Measurements from ENCODE around the gene THOC1. TPM values are rescaled to one million over a fixed set of nuclear protein-coding genes. Genes with fewer than 3 reads are reported as not detected.

The THOC1 gene
- total RNA-seq, 1 donor from 2014 or later: 31.1 TPM

DNA sequence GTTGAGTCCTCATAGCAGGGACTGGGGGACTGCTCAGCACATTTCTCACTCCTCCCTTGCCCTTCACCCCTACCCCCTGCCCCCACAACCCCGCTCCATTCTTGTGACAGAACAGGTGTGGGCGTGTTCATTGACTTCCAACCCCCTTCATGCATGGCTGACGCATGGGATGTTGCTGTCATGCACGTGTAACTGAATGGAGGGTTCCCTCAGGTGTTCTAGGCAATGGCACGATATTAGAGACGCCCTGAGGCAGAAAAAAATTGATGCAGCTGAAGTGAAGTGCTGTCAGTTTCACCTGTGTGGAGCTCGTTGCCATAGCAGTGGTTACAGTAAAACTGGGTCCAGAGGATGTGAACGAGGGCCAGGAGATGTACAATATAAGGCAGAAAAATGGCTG lies 6.5 kb upstream of the THOC1 start:
- Histone ChIP-seq H3K27ac (no peak overlapping the region), H3K4me3 (no peak overlapping the region), H3K4me1 (peaks cover 1% of the 10 kb centered on the region), H3K9me3 (peaks cover 9% of the 10 kb centered on the region), H3K27me3 (no peaks in the 10 kb centered on the region), H3K36me3 (no peaks in the 10 kb centered on the region)
- no peak for ATAC-seq
- intact Hi-C loops (cut with DNase I): no loop called here
- TF ChIP-seq, protein P1, sequence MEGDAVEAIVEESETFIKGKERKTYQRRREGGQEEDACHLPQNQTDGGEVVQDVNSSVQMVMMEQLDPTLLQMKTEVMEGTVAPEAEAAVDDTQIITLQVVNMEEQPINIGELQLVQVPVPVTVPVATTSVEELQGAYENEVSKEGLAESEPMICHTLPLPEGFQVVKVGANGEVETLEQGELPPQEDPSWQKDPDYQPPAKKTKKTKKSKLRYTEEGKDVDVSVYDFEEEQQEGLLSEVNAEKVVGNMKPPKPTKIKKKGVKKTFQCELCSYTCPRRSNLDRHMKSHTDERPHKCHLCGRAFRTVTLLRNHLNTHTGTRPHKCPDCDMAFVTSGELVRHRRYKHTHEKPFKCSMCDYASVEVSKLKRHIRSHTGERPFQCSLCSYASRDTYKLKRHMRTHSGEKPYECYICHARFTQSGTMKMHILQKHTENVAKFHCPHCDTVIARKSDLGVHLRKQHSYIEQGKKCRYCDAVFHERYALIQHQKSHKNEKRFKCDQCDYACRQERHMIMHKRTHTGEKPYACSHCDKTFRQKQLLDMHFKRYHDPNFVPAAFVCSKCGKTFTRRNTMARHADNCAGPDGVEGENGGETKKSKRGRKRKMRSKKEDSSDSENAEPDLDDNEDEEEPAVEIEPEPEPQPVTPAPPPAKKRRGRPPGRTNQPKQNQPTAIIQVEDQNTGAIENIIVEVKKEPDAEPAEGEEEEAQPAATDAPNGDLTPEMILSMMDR (IDR thresholded peaks at IDR 0.05): no peak
- DNase-seq: no peak

DNA sequence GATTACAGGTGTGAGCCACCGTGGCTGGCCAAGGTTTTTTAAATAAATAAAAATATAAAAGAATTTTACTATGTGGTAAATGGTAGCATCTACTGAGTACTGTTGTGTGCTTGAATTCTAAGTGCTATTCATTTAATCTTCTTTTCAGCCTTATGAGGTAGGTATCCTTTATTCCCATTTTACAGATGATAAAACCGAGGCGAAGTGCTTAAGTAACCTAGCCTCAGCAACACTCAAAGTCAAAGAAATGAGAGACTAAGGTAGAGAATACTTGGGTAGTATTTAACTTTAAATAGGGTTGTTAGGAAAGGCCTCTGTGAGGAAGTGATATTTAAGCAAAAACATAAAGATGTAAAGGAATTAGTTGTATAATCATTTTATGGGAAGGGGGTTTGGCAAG lies 5.7 kb upstream of the THOC1 start:
- H3K27me3 ChIP-seq: no peaks in the 10 kb centered on the region
- intact Hi-C loops (cut with DNase I): no loop called here
- ATAC-seq (no peak), DNase-seq (no peak)
- H3K4me3 ChIP-seq: no peak overlapping the region
- peaks cover 5% of the 10 kb centered on the region for H3K9me3 ChIP-seq
- H3K4me1 ChIP-seq: peaks cover 8% of the 10 kb centered on the region
- no peak overlapping the region for H3K27ac ChIP-seq
- TF ChIP-seq, protein P1 (IDR thresholded peaks at IDR 0.05): no peak
- no peaks in the 10 kb centered on the region for H3K36me3 ChIP-seq

DNA sequence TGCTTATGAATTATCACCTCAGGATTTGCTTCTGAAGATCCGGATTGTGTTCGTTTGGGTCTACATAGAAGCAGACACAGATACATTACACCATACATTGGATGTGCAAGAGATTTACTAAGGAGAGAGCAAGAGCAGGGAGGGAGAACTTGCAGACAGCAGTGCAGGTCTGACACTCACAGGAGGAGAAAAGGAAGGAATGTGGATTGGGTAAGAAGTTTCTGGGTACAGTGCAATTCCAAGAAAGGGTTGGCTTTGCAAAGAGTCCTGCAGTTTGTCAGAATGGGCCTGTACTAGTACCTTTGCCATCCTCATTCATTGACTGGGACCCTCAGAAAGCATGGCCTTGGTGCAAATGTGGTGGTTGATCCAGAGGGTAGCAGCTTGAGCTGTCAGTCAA lies 4.8 kb upstream of the THOC1 start:
- intact Hi-C loops (cut with DNase I): no loop called here
- no peaks in the 10 kb centered on the region for H3K27me3 ChIP-seq
- no peak for DNase-seq
- no peaks in the 10 kb centered on the region for H3K36me3 ChIP-seq
- no peak overlapping the region for H3K4me3 ChIP-seq
- TF ChIP-seq, protein P1 (IDR thresholded peaks at IDR 0.05): no peak
- H3K4me1 ChIP-seq: peaks cover 8% of the 10 kb centered on the region
- H3K9me3 ChIP-seq: no peaks in the 10 kb centered on the region
- no peak overlapping the region for H3K27ac ChIP-seq
- ATAC-seq: no peak

DNA sequence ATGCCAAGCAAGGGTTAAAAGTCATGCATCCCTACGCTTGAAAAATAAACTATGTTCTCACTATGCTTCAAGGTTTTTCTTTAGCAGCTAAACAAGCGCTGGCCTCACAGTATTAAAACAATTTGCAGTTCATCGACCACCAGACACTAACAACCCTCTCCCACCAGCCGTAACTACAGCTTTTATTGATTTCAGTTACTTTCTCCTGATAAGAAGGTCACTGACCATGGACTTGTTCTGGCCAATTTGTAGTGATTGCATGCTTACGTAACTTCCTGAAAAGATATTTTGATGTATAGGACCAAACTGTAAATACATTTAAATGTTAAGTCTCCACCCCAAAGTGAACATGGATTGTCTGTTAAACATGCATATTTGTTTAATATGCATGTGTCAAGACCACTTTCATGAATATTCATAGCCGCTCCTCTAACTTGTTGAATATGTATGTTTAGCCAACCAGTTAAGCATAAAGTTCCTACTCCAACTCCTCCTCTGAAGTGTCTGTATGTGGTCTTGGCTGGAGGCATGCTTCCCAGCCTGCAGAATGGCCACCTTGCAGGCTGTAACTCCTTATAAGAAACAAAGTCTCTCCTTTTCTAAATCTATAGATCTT lies 1.7 kb upstream of the THOC1 start:
- H3K4me1 ChIP-seq: peaks cover 8% of the 10 kb centered on the region
- intact Hi-C loops (cut with DNase I): no loop called here
- H3K36me3 ChIP-seq: peaks cover 3% of the 10 kb centered on the region
- ATAC-seq (no peak), DNase-seq (no peak)
- H3K27me3 ChIP-seq: no peaks in the 10 kb centered on the region
- no peak overlapping the region for H3K4me3 ChIP-seq
- H3K27ac ChIP-seq: no peak overlapping the region
- no peaks in the 10 kb centered on the region for H3K9me3 ChIP-seq
- TF ChIP-seq, protein P1 (IDR thresholded peaks at IDR 0.05): no peak

DNA sequence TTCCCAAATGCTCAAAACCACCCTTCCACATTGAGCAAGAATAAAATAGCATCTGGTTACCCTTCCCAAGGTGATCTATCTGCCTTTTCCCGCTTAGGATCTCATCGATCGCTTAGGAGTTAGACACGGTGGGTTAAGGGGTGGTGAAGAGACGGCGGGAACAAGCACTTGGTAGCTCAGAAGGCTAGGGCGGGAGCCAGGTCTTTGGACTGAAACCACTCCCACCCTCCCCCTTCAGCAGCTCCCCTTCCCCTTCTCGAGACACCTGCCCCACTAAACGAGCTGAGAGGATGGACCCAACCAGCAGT lies 513 bp downstream of the THOC1 start:
- TF ChIP-seq, protein P1 (IDR thresholded peaks at IDR 0.05): no peak
- intact Hi-C loops (cut with DNase I): no loop called here
- peak overlapping the region; percentile 86 for H3K4me3 ChIP-seq
- H3K27ac ChIP-seq: peak overlapping the region; percentile 96
- no peaks in the 10 kb centered on the region for H3K9me3 ChIP-seq
- peaks cover 8% of the 10 kb centered on the region for H3K4me1 ChIP-seq
- ATAC-seq (no peak), DNase-seq (no peak)
- H3K27me3 ChIP-seq: no peaks in the 10 kb centered on the region
- H3K36me3 ChIP-seq: peaks cover 23% of the 10 kb centered on the region
